MCF 10A (cell line): ENCODE results near the gene LRP1B. TPM values are rescaled to one million over a fixed set of nuclear protein-coding genes. Genes with fewer than 3 reads are reported as not detected.

ENCODE experiments used
- BruUV-seq: library from RNA; stranded (reverse); fragments of 400-500 nt; replicated peaks from 2 replicates; lab custom pipeline; 2021; lab: Mats Ljungman, UMichigan
- CTCF ChIA-PET: fragments of 300-600 bp; sonication (Branson Sonifier 250); formaldehyde crosslinking; extraction: SDS; loops from one replicate; lab custom pipeline; 2021; ENCODE audit warnings: antibody characterized with exemption, inconsistent platforms; lab: Yijun Ruan, JAX
- POLR2A ChIA-PET: fragments of 300-600, 350-650 bp; sonication (Branson Sonifier 250); formaldehyde crosslinking; extraction: SDS; loops from one replicate; lab custom pipeline; 2020; ENCODE audit warnings: antibody characterized with exemption, inconsistent platforms; lab: Yijun Ruan, JAX
- DNase-seq: peaks from one replicate; pipeline ENCODE4 v3.0.0-alpha.2; 2018; ENCODE audit not compliant: unreplicated experiment
- H3K27ac Mint-ChIP-seq: one replicate; pipeline ENCODE4 v1.8.0; 2022; ENCODE audit warnings: mild to moderate bottlenecking, low read depth, mixed read lengths; ENCODE audit not compliant: unreplicated experiment
- H3K27me3 Mint-ChIP-seq: one replicate; pipeline ENCODE4 v1.8.0; 2022; ENCODE audit warnings: mixed read lengths; ENCODE audit not compliant: insufficient read depth, unreplicated experiment
- H3K36me3 Mint-ChIP-seq: one replicate; pipeline ENCODE4 v1.8.0; 2022; ENCODE audit warnings: mild to moderate bottlenecking, moderate library complexity, mixed read lengths; ENCODE audit not compliant: insufficient read depth, unreplicated experiment
- H3K4me1 Mint-ChIP-seq: one replicate; pipeline ENCODE4 v1.8.0; 2022; ENCODE audit warnings: mixed read lengths; ENCODE audit not compliant: insufficient read depth, unreplicated experiment
- H3K4me3 Mint-ChIP-seq: one replicate; pipeline ENCODE4 v1.8.0; 2022; ENCODE audit warnings: mild to moderate bottlenecking, moderate library complexity, mixed read lengths; ENCODE audit not compliant: unreplicated experiment
- H3K9me3 Mint-ChIP-seq: one replicate; pipeline ENCODE4 v1.8.0; 2022; ENCODE audit warnings: mixed read lengths; ENCODE audit not compliant: unreplicated experiment
- CTCF ChIP-seq: fragments of 200-600 bp; IDR thresholded peaks from one replicate; pipeline ENCODE4 v1.8.0; 2022; ENCODE audit warnings: antibody characterized with exemption, mild to moderate bottlenecking; ENCODE audit not compliant: unreplicated experiment
- intact Hi-C: fragments of 100-400 bp; cut with micrococcal nuclease; formaldehyde crosslinking; loops from 2 replicates; pipeline ENCODE4 v1.14.1; 2022
- total RNA-seq: library from RNA; stranded (reverse); gene quantifications from 2 replicates; pipeline ENCODE4 v1.2.3, GENCODE V29; 2022

LRP1B gene
- total RNA-seq, 1 experiment from 2014 or later: not detected

- ChIA-PET CTCF (interaction anchor here (0.5 kb wide), 1 partner anchor 12 kb away, joined by 3 read pairs; no protein-coding TSS in a partner anchor), POLR2A (no interaction called here)
- intact Hi-C loops: no loop called here
- no peaks in the 10 kb centered on the region for H3K36me3 Mint-ChIP-seq
- no peak for DNase-seq
- H3K27ac Mint-ChIP-seq: no peak overlapping the region
- no peak overlapping the region for H3K4me3 Mint-ChIP-seq
- TF ChIP-seq CTCF: no peak
- no peaks in the 10 kb centered on the region for H3K9me3 Mint-ChIP-seq
- H3K4me1 Mint-ChIP-seq: no peaks in the 10 kb centered on the region
- H3K27me3 Mint-ChIP-seq: peaks cover 48% of the 10 kb centered on the region
- no TSS peak for BruUV-seq
These were observed 629.1 kb downstream of the LRP1B start for GRCh38 chr2:141501752-141502151.

GRCh38 chr2:141499123-141499522 is 631.7 kb downstream of the LRP1B start:
- Mint-ChIP-seq H3K4me3 (no peak overlapping the region), H3K27ac (peak overlapping the region; percentile 10), H3K9me3 (no peaks in the 10 kb centered on the region), H3K27me3 (peaks cover 57% of the 10 kb centered on the region), H3K4me1 (no peaks in the 10 kb centered on the region), H3K36me3 (no peaks in the 10 kb centered on the region)
- ChIA-PET CTCF (no interaction called here), POLR2A (no interaction called here)
- no peak for DNase-seq
- no peak for TF ChIP-seq CTCF
- no TSS peak for BruUV-seq
- intact Hi-C loops: no loop called here

GRCh38 chr2:141498561-141498960 is 632.3 kb downstream of the LRP1B start:
- Mint-ChIP-seq H3K9me3 (no peaks in the 10 kb centered on the region), H3K36me3 (no peaks in the 10 kb centered on the region), H3K4me3 (no peak overlapping the region), H3K4me1 (no peaks in the 10 kb centered on the region), H3K27me3 (peaks cover 62% of the 10 kb centered on the region), H3K27ac (no peak overlapping the region)
- no peak for DNase-seq
- TF ChIP-seq CTCF: no peak
- BruUV-seq: no TSS peak
- POLR2A ChIA-PET: no interaction called here
- intact Hi-C loops: no loop called here
- CTCF ChIA-PET: no interaction called here

GRCh38 chr2:141497272-141497671 is 633.5 kb downstream of the LRP1B start:
- no peaks in the 10 kb centered on the region for H3K4me1 Mint-ChIP-seq
- H3K27me3 Mint-ChIP-seq: peaks cover 75% of the 10 kb centered on the region
- intact Hi-C loops: no loop called here
- no peaks in the 10 kb centered on the region for H3K36me3 Mint-ChIP-seq
- no peak overlapping the region for H3K4me3 Mint-ChIP-seq
- ChIA-PET CTCF (no interaction called here), POLR2A (no interaction called here)
- no peaks in the 10 kb centered on the region for H3K9me3 Mint-ChIP-seq
- DNase-seq: no peak
- no TSS peak for BruUV-seq
- no peak overlapping the region for H3K27ac Mint-ChIP-seq
- TF ChIP-seq CTCF: no peak
